HG02973 (cell line): Measurements from ENCODE around the gene RHCE.
"Not testable (repeated sequence)": the region's sequence is repeated elsewhere in the genome, so short reads cannot be mapped to it uniquely, and the experiment has no call there.

Source experiments
- ATAC-seq: cut with Tn5 transposase; IDR thresholded peaks from one replicate; pipeline ENCODE4 v1.9.1; 2021; ENCODE audit warnings: moderate library complexity; ENCODE audit not compliant: unreplicated experiment

RHCE gene

DNA sequence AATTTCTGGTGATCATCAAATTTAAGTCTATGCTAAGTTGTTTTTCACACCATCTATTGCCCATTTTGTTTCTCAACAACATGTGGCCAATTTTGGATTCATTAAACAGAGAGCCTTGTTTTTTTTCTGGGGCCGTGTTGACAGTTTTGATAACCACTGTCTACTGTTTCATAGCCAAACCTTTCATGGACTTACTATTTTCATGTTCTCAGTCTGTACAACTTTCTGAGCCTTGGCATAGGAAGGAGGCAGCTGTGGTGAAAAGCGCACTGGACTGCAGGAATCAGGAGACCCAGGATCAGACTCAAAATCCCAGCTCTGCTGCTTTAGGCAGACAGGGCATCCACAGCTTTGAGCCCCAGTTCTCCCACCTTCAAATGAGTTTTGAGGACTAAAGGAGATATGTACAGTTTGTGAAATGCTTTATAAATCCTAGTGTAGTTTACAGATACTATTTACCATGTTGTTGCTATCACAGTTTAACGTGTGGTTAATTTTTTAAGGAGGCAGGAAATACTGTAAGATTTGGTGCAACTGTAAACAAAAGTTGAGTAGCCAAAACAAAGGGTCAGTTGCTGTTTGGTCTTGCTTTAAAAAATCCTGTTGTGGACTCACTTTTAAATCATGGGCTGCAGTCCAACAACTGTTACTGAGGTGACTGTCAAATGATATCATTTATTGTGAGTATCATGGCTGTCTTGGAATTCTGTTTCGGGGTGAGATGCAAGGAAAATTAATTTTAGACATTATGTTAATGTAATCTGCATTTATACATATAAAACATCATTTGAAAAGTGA, 13.0 kb upstream of the RHCE start:
- no peak for ATAC-seq

DNA sequence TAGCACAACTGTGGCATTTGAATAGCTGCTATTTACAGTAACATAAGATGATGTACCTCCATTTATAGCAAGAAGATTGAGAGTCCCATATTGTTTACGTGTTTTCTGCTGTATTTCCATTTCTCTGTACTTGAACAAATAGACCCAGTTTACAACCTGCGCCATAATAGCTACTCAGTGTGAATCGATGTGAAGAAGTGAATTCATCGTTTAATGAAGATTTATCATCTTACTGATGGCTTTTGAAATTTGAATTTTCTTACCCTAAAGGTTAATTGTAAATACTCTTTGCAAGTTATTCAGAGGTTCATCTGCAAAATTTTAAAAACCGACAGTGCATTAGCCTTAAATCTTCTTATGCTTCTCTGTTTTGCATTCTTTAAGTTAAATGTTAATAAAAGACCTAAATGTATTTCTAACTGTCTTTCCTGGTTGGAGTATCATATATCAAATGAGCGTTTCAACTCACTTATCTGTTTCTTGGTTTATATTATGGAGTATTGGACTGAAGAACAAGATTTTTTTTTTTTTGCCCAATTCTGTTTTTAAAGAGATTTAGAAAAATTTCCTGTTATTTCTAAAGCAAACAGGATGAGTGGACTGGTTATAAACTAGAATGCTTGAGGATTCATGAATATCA, 12.2 kb upstream of the RHCE start:
- ATAC-seq = no peak

DNA sequence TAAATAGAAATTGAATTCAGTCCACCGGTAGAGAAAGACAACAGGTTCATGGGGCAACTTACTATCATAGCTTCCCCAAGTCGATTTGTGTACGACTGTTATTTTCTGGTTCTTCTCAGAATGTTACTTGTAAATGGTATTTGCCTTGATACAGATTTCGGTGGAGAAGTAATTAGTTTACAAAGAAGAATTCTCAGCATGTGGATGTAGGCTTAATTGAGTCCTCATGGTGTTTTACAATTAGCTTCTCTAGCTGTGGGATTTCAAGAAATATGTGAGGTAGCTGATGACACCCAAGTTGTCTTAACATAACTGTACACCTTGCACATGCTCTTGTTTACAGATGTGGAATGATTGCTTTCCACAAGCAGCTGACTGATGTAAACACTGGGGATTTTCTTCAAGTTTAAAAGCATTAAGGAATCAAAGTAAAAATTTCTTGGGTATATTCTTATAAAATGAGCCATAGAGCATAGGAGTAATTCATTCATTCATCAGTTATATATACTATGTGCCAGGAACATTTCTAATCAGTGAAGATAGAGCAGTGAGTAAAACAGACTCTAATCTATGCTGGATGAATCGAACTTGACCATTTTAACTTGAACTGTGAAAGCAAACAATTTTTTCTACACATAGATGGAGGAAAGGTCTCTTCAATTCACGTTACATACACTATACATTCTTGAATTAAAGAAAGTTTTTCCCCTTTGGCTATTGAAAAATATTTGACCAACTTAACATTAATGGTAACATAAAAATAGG, 11.5 kb upstream of the RHCE start:
- no peak for ATAC-seq

DNA sequence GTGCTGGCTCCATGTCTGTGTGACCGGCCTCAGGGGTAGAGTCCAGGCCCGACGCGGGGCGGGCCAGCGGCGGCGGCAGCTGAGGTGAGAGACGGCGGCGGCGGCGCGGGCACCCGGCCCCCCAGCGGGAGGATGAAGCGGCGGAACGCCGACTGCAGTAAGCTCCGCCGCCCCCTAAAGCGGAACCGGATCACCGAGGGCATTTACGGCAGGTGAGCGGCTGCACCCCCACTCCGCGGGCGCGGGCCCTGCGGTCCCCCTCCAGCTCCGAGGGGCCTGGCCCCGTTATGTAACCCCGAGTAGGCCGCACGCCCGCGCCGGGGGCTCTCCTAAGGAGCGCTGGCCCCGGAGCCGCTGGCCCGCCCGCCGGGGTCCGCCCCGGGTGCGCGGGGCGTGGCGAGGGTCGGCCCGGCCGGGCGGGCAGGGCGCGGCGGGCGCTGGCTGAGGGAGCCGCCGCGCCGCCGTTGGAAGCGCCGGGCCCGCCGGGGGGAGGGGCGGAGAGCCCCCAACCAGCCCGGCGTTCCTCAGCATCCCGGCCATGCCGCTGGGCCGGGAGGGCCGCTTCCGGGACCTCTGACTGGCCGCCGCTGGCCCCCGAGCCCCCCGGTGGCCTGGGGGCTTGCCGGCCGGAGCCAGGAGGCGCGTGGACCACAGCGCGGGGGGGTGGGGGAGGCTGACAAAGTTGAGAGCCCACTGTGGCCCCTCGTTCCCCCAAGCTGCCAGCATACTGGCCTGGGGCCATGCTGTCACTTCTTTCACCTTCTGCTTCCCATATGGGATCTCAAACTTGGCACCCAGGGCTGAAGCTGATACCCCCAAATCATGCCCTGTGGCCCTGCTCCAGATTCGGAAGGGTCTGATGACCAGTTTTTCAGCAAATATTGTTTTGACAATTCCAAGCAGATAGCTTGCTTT, 10.6 kb upstream of the RHCE start:
- peak; percentile 22 for ATAC-seq

DNA sequence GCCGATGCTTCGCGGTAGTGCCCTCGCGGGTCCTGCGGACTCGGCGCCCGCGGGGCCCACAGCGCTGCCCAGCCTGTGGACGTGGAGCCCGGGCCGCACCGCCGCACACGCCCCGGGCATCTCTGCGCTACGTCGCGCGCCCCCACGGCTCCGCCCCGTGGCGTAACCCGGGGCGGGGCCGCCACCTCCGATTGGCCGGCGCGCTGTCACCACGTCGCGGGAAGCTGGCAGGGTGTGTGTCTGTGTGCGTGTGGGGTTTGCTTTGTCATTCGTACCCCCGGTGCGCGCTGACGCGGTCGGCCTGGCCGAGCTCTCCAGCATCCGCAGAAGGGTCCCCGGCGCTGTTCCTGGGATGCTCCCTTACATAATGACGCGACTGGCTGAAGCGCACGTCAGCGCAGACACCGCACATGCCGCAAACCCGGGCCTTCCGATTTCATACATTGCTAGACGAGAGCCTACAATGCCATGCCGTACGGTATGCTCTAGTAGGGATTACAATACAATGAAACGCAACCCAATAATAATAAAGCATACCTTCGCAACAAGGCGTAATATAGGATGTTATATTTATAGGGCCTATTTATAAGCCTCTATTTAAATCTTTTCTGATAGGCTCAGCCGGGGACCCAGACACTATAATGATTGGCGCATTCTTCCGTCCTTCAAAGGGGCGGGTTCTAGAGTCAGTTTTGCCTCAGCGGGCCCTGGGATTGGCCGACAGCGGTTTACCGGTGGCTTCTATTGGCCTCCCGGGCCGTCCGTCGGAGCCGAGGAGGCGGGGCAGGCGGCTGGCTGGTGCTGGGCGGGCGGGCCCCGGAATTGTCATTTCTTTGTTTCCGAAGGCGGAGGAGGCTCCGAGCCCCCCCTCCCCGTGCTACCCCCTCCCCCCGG, 9.7 kb upstream of the RHCE start, which contains the start of gene MACO1:
Gene MACO1, plus strand, starts transcription at position 825 of the 894 bp plus-strand sequence. CDS start 202 bp downstream, outside the sequence.
- ATAC-seq = peak; percentile 79

DNA sequence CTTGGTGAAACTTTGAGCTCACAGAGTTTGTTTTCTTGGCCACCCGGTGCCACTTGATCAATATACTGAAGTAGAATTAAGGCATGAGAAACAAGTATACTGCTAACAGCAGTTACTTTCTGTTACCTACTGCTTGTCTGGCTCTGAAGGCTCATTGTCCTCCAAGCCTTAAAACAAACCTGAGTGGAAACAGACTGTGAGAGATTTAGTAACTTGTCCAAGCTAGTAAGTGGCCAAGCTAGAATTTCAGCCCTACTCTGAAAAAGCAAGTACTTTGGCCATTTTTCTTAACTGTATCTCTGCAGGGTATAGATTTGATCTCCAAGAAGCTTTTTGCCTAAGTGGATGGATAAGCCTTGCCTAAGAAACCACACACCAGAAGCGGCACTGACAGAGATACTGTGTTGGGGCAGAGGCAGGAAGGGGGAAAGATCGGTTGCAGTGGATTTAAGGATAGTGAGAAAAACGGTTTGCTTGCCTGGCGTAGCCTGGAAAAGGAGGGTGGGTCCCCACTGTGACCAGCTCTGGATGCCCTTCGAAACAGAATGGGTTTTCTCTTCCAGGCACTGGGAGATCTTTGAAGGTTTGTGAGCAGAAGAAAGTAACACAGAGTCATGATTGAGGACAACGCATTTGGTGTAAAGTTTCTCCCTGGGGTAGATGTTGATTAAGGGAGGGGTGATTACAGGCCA, 8.0 kb upstream of the RHCE start:
- ATAC-seq = no peak

DNA sequence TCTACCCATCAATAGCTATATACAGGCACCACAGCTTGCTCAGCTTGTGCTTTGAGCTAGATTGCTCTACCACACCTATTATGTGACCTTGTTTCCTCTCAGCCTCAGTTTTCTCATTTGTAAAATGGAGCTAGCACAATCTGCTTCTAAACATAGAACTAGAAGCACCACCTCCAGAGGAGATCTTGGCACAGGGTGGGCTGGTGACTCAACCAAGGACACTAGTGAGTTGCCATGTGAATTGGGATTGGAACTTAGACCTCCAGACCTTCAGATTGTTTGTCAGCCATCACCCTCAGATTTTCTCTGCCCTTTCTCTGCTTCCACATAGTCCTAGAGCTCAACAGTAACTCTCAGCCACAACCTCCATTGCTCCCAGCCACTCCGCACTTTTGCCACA, 7.1 kb upstream of the RHCE start:
- no peak for ATAC-seq

DNA sequence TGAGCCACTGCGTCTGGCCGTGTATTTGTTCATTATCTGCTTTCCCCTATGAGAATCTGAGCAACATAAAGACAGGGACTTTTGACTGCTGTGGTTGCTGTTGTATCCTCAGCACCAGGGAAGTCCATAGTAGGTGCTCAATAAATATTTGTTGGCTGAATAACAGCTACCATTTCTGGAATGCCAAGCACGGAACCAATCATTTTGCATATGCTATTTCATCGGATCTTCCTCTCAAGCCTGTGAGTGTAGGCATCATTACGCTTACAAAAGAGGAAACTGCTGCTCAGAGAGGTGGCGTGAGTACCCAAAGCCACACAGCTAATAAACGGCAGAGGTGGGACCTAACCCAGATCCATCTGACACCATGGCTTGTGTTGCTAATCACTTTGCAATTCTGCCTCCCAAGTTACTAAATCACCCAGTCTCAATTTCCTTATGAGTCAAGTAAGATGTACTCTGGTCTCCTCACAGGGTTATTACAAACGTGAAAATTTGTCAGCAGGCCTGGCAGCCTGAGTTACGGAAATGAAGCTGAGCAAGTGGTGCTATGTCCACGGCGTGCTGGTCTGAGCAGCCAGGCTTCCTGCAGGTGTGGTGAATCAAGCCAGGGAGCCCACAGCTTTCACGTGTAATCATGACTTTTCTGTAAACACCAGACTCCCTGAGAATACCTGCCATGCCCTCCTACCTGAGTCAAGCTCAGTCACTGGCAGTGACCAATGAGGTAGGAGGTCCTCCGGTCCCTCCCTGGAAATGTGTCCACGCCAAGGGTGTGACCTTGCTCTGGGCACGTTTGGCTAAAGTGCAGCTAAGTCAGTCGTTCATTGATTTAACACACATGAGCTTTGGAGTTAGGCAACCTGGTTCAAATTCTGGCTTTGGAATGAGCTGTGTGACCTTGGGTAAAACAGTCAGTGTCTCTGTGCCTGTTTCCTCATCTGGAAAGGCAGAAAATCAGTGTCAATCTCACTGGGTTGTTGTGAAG, 4.8 kb upstream of the RHCE start:
- ATAC-seq = no peak

DNA sequence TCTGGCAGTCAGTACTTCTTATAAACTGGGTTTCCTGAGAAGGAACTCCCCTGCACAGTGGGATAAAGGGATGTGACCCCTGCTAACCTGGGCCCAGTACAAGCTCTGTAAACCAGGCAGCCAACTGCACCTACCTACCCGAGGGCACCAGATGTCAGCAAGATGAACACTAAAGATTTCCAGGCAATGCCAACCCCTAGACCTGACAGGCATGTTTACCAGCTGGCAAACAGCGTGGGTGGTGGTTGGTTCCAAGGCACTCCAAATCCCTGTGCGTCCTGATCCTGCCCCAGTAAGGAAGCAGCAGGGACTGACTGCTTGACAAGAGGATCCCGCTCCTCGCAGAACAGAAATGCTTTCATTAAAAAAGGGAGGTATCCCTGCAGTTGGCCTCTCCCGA, 2.6 kb upstream of the RHCE start:
- not testable (repeated sequence) for ATAC-seq

DNA sequence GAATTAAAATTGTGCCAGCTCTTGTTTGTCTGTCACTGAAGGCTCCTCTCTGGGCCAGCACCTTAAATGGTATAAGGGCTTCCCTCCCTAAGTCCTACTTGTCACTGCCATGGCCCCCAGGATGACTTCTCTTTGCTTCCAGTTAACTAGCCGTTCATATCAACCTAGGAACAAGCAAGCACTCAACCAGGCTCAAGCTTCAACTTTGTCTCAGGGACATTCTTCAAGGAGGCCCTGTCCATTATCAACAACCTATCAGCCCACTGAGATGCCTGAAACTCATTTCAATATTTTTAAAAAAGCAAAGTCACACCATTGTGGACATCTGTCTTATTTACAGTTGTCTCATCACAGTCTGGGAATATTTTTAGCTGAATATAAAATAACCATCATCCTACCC, 1.3 kb downstream of the RHCE start:
- not testable (repeated sequence) for ATAC-seq

DNA sequence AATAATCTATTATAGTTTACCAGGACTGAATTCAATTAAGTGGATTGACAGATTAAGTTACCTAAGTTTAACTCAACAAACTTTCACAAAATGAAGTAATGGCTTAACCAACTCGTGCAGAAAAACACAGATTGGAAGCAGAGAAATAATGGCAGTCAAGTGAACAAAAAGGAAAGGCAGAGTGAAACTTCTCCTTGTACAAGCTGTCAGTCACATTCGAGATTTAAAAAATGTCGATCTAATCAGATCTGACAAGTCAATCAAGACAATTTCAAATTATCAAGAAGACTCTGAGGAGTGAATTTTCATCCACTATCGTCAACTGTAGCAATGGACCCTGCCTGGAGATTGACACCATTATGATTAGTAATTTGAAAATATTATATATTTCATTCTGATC, 3.3 kb downstream of the RHCE start:
- ATAC-seq = not testable (repeated sequence)

DNA sequence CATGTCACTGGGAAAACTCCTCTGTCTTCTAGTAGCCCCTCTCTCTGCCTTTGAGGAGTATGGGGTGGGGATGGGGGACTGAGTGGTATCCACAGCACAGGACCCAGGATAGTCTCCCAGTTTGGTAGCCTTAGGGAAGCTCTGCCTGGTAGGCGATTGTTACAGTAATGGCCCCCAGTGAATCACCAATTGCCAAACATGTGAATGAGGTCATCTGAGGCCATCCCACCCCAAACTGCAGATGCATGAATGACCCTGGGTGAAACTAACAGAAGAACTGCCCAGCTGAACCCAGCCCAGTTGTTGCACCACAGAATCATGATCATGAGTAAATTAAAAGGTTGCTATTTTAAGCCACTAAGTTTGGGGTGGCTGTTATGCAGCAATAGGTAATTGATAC, 6.0 kb downstream of the RHCE start:
- not testable (repeated sequence) for ATAC-seq

DNA sequence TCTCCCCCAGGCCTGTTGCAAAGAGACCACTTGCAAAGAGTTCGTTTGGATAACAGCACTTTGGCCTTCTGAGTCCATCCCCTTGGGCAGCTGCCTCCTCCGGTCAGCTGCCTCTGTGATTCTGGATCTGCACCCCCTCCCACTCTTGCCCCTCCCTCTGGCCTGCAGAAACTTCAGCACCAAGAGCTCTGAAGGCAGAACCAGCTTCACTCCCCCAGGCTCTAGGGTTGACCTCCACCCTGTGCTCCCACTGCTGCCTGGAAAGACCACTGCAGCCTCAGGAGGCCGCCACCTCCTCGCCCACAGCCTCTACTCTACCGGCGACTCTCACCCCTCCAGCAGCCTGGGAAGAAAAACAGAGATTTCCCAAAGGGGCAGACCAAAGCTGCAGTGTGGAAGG, 6.5 kb downstream of the RHCE start:
- not testable (repeated sequence) for ATAC-seq

DNA sequence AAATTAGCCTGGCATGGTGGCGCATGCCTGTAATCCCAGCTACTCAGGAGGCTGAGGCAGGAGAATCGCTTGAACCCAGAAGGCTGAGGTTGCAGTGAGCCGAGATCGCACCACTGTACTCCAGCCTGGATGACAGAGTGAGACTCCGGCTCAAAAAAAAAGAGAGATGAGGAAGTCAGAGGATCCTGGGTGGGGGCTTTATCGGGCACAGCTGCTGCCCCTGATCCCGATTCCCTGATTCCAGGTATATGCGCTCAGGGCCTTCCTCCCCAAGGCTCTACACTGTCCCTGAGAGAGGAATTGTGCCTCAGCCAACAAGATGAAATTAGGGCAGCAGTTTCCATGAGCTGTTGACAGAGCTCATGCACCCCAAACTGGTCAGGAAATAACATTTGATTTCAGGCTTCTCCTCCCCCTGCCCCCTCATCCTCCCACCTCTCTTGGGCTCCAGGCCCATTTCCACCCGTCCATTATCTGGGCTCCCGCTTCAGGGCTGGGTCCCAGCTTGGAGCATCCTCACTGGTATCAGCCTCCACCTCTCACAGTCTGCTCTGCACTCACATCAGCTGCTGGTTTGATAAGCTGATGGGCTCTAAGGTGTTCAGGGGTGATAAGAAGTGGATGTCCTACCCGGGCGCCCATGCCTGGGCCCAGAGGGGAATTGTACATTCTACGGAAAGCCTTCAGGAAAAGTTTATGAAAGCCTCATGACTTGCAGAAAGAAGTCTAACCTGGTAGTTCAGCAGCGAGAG, 7.6 kb downstream of the RHCE start:
- not testable (repeated sequence) for ATAC-seq

DNA sequence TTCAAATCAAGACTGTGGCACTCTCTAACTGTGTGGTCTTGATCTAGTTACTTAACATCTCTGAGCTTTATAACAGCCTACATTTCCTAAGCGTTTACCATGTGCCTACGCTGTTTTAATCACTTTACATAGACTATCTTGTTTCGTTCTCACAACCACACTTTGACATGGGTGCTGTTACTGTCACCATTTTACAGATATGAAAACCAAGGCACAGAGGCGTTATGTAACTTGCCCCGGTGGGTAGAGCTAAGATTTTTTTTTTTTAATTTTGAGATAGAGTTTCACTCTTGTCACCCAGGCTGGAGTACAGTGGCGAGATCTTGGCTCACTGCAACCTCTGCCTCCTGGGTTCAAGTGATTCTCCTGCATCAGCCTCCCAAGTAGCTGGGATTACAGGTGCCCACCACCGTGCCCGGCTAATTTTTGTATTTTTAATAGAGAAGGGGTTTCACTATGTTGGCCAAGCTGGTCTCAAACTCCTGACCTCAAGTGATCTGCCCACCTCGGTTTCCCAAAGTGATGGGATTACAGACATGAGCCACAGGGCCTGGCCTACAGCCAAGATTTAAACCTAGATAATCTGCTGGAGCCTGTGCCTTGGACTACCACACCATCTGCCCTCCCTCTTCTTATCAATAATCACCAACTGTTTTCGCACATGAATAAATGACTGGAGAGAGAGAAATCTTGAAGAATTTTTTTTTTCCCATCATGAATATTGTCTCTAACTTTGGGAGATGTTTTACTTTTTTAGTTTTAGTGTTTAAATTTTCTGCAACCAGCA, 10.8 kb downstream of the RHCE start:
- ATAC-seq = not testable (repeated sequence)

DNA sequence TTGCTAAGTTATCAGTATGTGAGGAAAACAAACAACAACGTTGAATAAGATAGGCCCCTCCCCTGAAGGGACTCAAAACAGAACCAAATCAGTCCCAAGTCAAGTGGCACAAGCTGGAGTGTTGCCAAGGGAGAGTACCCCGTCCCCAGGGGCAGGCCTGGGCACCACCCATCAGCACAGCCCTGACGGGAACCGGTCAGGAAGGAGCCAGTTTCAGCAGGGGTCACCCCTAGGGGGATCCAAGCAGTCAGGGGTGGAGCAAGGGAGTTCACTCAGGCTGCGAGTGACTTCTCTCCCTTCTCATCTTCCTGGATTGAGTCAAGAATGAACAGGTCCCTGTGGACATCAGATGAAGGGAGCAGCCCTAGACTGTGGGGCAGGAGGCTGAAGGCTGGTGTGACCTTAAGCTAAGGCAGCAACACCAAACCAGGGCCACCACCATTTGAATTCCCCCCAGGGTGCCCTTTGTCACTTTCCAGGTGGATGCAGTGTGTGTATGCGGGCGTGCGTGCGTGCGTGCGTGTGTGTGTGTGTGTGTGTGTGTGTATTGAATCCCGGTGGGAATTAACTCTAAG, 14.8 kb downstream of the RHCE start:
- not testable (repeated sequence) for ATAC-seq
